GM19240 (cell line): Measurements from ENCODE around the gene LIPJ.

Experiments used
- DNase-seq: peaks from one replicate; pipeline ENCODE4 v3.0.0; 2011; ENCODE audit warnings: low spot score; ENCODE audit not compliant: insufficient read length

The LIPJ gene

GRCh38 chr10:88594482-88594881 lies 7.9 kb downstream of the LIPJ start:
- DNase-seq = no peak

- peak; percentile 24 for DNase-seq
Measured at GRCh38 chr10:88598055-88598454, 11.5 kb downstream of the LIPJ start.

- no peak for DNase-seq
Measured at GRCh38 chr10:88608052-88608732, 21.6 kb downstream of the LIPJ start.

GRCh38 chr10:88608780-88609179 lies 22.2 kb downstream of the LIPJ start:
- no peak for DNase-seq

- DNase-seq = no peak
Measured at GRCh38 chr10:88616250-88616977, 29.9 kb downstream of the LIPJ start.

GRCh38 chr10:88617772-88618300 lies 31.3 kb downstream of the LIPJ start:
- no peak for DNase-seq

- no peak for DNase-seq
Measured at GRCh38 chr10:88618496-88618895, 31.9 kb downstream of the LIPJ start.

- no peak for DNase-seq
Measured at GRCh38 chr10:88620441-88620840, 33.9 kb downstream of the LIPJ start.

- no peak for DNase-seq
Measured at GRCh38 chr10:88623835-88624234, 37.3 kb downstream of the LIPJ start.

GRCh38 chr10:88624840-88625239 lies 38.3 kb downstream of the LIPJ start:
- no peak for DNase-seq

GRCh38 chr10:88640186-88640585 lies 53.6 kb downstream of the LIPJ start:
- DNase-seq = no peak

- DNase-seq = no peak
Measured at GRCh38 chr10:88642209-88642608, 55.6 kb downstream of the LIPJ start.

- no peak for DNase-seq
Measured at GRCh38 chr10:88642963-88643362, 56.4 kb downstream of the LIPJ start.

- no peak for DNase-seq
Measured at GRCh38 chr10:88647061-88647615, 60.6 kb downstream of the LIPJ start.

GRCh38 chr10:88651101-88651551 lies 64.6 kb downstream of the LIPJ start:
- no peak for DNase-seq

- no peak for DNase-seq
Measured at GRCh38 chr10:88652616-88653015, 66.1 kb downstream of the LIPJ start.
